Astrocyte (in vitro differentiated cells and primary cell): Measurements from ENCODE around the gene PLK4. TPM values are rescaled to one million over a fixed set of nuclear protein-coding genes. Genes with fewer than 3 reads are reported as not detected.
"Not testable (repeated sequence)": the region's sequence is repeated elsewhere in the genome, so short reads cannot be mapped to it uniquely, and the experiment has no call there.

Experiments used
- DNase-seq: peaks from one replicate; pipeline ENCODE4 v3.0.0-alpha.2; 2010; ENCODE audit warnings: low read depth
- FAIRE-seq: peaks from 2 replicates; lab custom pipeline; 2011; peaks lifted over from hg19 to GRCh38; lab: Jason Lieb, UNC
- H2AFZ ChIP-seq: 2 replicates; pipeline ENCODE4 v1.6.0; 2012; ENCODE audit warnings: low read depth, low read length, inconsistent platforms
- H3K27ac ChIP-seq: 2 replicates; pipeline ENCODE4 v1.5.1; 2011; ENCODE audit warnings: low read depth, low read length, inconsistent platforms
- H3K27me3 ChIP-seq: 2 replicates; pipeline ENCODE4 v1.6.0; 2011; ENCODE audit warnings: low read length, inconsistent platforms; ENCODE audit not compliant: insufficient read depth
- H3K36me3 ChIP-seq: 2 replicates; pipeline ENCODE4 v1.5.1; 2011; ENCODE audit warnings: low read length, inconsistent platforms; ENCODE audit not compliant: insufficient read depth
- H3K4me1 ChIP-seq: 2 replicates; pipeline ENCODE4 v1.5.1; 2011; ENCODE audit warnings: low read length, inconsistent platforms; ENCODE audit not compliant: insufficient read depth
- H3K4me2 ChIP-seq: 2 replicates; pipeline ENCODE4 v1.6.0; 2012; ENCODE audit warnings: low read length, inconsistent platforms
- H3K4me3 ChIP-seq: 2 replicates; pipeline ENCODE4 v1.5.1; 2011; ENCODE audit warnings: low read depth, mild to moderate bottlenecking, low read length, inconsistent platforms; ENCODE audit not compliant: insufficient read depth
- H3K79me2 ChIP-seq: 2 replicates; pipeline ENCODE4 v1.6.0; 2012; ENCODE audit warnings: mild to moderate bottlenecking, low read length, inconsistent platforms; ENCODE audit not compliant: insufficient read depth
- H3K9ac ChIP-seq: 2 replicates; pipeline ENCODE4 v1.6.0; 2012; ENCODE audit warnings: mild to moderate bottlenecking, low read length, inconsistent platforms
- H3K9me3 ChIP-seq: 2 replicates; pipeline ENCODE4 v1.5.1; 2012; ENCODE audit warnings: low read depth, mild to moderate bottlenecking, low read length, inconsistent platforms; ENCODE audit not compliant: insufficient read depth
- H4K20me1 ChIP-seq: 2 replicates; pipeline ENCODE4 v1.6.0; 2012; ENCODE audit warnings: low read length, inconsistent platforms; ENCODE audit not compliant: insufficient read depth
- H3K27ac Mint-ChIP-seq: one replicate; pipeline ENCODE4 v1.8.0; 2021; ENCODE audit warnings: mild to moderate bottlenecking, mixed read lengths; ENCODE audit not compliant: unreplicated experiment
- H3K27me3 Mint-ChIP-seq: one replicate; pipeline ENCODE4 v1.8.0; 2021; ENCODE audit warnings: low read depth, mixed read lengths; ENCODE audit not compliant: unreplicated experiment
- H3K36me3 Mint-ChIP-seq: one replicate; pipeline ENCODE4 v1.8.0; 2021; ENCODE audit warnings: low read depth, mixed read lengths; ENCODE audit not compliant: unreplicated experiment
- H3K4me1 Mint-ChIP-seq: one replicate; pipeline ENCODE4 v1.8.0; 2021; ENCODE audit warnings: low read depth, mixed read lengths; ENCODE audit not compliant: unreplicated experiment
- H3K4me3 Mint-ChIP-seq: one replicate; pipeline ENCODE4 v1.8.0; 2021; ENCODE audit warnings: mild to moderate bottlenecking, moderate library complexity, mixed read lengths; ENCODE audit not compliant: unreplicated experiment
- H3K9me3 Mint-ChIP-seq: one replicate; pipeline ENCODE4 v1.8.0; 2021; ENCODE audit warnings: mild to moderate bottlenecking, mixed read lengths; ENCODE audit not compliant: unreplicated experiment
- EZH2 ChIP-seq: IDR thresholded peaks from 2 replicates; pipeline ENCODE4 v1.6.1; 2012; ENCODE audit warnings: mild to moderate bottlenecking, low read length, inconsistent platforms; ENCODE audit not compliant: insufficient read depth
- total RNA-seq: library from RNA; stranded (reverse); gene quantifications from 2 replicates; pipeline ENCODE4 v1.2.1, GENCODE V29; 2021
- TF ChIP-seq, protein P1 (sequence below): IDR thresholded peaks from 2 replicates; pipeline ENCODE4 v1.5.1; 2011; ENCODE audit warnings: low read depth, mild to moderate bottlenecking, inconsistent platforms, low read length, moderate library complexity; ENCODE audit not compliant: insufficient read depth

Gene PLK4
- total RNA-seq, 1 donor from 2014 or later, result 2.8 TPM

GRCh38 chr4:127896528-127896927 lies 15.8 kb downstream of the PLK4 start:
- Mint-ChIP-seq H3K27ac (no peak overlapping the region), H3K4me1 (no peaks in the 10 kb centered on the region), H3K36me3 (no peaks in the 10 kb centered on the region), H3K4me3 (no peak overlapping the region), H3K9me3 (peaks cover 3% of the 10 kb centered on the region), H3K27me3 (no peaks in the 10 kb centered on the region)
- TF ChIP-seq EZH2, result no peak
- TF ChIP-seq, protein P1, sequence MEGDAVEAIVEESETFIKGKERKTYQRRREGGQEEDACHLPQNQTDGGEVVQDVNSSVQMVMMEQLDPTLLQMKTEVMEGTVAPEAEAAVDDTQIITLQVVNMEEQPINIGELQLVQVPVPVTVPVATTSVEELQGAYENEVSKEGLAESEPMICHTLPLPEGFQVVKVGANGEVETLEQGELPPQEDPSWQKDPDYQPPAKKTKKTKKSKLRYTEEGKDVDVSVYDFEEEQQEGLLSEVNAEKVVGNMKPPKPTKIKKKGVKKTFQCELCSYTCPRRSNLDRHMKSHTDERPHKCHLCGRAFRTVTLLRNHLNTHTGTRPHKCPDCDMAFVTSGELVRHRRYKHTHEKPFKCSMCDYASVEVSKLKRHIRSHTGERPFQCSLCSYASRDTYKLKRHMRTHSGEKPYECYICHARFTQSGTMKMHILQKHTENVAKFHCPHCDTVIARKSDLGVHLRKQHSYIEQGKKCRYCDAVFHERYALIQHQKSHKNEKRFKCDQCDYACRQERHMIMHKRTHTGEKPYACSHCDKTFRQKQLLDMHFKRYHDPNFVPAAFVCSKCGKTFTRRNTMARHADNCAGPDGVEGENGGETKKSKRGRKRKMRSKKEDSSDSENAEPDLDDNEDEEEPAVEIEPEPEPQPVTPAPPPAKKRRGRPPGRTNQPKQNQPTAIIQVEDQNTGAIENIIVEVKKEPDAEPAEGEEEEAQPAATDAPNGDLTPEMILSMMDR, result no peak
- no peak overlapping the region for H3K9ac ChIP-seq
- no peak overlapping the region for H2AFZ ChIP-seq
- no peak overlapping the region for H3K27ac ChIP-seq
- H3K79me2 ChIP-seq, result no peaks in the 10 kb centered on the region
- H3K4me3 ChIP-seq, result no peak overlapping the region
- peaks cover 19% of the 10 kb centered on the region for H3K36me3 ChIP-seq
- H3K4me1 ChIP-seq, result no peaks in the 10 kb centered on the region
- no peaks in the 10 kb centered on the region for H4K20me1 ChIP-seq
- DNase-seq (no peak), FAIRE-seq (no peak)
- H3K27me3 ChIP-seq, result no peaks in the 10 kb centered on the region
- no peak overlapping the region for H3K4me2 ChIP-seq
- no peaks in the 10 kb centered on the region for H3K9me3 ChIP-seq

GRCh38 chr4:127899682-127900081 lies 19.0 kb downstream of the PLK4 start:
- DNase-seq, H3K27ac ChIP-seq, H3K79me2 ChIP-seq, H3K4me1 ChIP-seq, H3K4me1 Mint-ChIP-seq, H3K27me3 ChIP-seq, H3K36me3 Mint-ChIP-seq, H3K27ac Mint-ChIP-seq, H4K20me1 ChIP-seq, H3K9me3 Mint-ChIP-seq, H3K27me3 Mint-ChIP-seq, FAIRE-seq, H3K9ac ChIP-seq, H3K4me3 Mint-ChIP-seq, H3K9me3 ChIP-seq, H3K4me3 ChIP-seq, H3K4me2 ChIP-seq, H2AFZ ChIP-seq: not testable (repeated sequence)
- peaks cover 11% of the 10 kb centered on the region for H3K36me3 ChIP-seq

DNA sequence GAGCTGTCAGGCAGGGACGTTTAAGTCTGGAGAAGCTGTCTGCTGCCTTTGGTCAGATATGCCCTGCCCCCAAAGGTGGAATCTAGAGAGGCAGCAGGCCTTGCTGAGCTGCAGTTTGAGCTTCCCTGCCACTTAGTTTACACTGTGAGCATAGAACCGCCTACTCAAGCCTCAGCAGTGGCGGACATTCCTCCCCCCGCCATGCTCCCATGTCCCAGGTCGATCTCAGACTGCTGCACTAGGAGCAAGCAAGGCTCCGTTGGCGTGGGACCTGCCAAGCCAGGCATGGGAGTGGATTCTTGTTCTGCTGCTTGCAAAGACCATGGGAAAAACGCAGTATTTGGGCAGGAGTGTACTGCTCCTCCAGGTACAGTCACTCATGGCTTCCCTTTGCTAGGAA lies 24.3 kb downstream of the PLK4 start:
- no peak for DNase-seq
- Mint-ChIP-seq H3K9me3 (peaks cover 6% of the 10 kb centered on the region), H3K36me3 (no peaks in the 10 kb centered on the region), H3K27ac (no peak overlapping the region), H3K4me1 (no peaks in the 10 kb centered on the region), H3K27me3 (no peaks in the 10 kb centered on the region), H3K4me3 (no peak overlapping the region)
- Histone ChIP-seq H3K4me3 (no peak overlapping the region), H3K4me2 (no peak overlapping the region), H3K27me3 (no peaks in the 10 kb centered on the region), H3K79me2 (no peaks in the 10 kb centered on the region), H3K36me3 (no peaks in the 10 kb centered on the region), H3K9ac (no peak overlapping the region), H3K27ac (no peak overlapping the region), H3K4me1 (no peaks in the 10 kb centered on the region), H4K20me1 (no peaks in the 10 kb centered on the region), H2AFZ (no peak overlapping the region), H3K9me3 (peaks cover 2% of the 10 kb centered on the region)
- no peak for TF ChIP-seq EZH2
- TF ChIP-seq, protein P1, result no peak
- no peak for FAIRE-seq
